SIG-M5 treated with dmso at 0.1 percent for 504 hours (cell line): ENCODE measurements around the gene GRB10.

Source experiments
- DNase-seq: peaks from one replicate; lab custom pipeline; 2025; ENCODE audit not compliant: unreplicated experiment; lab: John Stamatoyannopoulos, UW

GRB10 gene

GRCh38 chr7:50721661-50722259 lies 60.9 kb downstream of the GRB10 start:
- no peak for DNase-seq

- no peak for DNase-seq
Observed at GRCh38 chr7:50721160-50721559, 61.5 kb downstream of the GRB10 start.

- no peak for DNase-seq
Observed at GRCh38 chr7:50720295-50720694, 62.4 kb downstream of the GRB10 start.

GRCh38 chr7:50718876-50719275 lies 63.8 kb downstream of the GRB10 start:
- DNase-seq = no peak

GRCh38 chr7:50718311-50718710 lies 64.4 kb downstream of the GRB10 start:
- DNase-seq = no peak

GRCh38 chr7:50717181-50717580 lies 65.5 kb downstream of the GRB10 start:
- DNase-seq = no peak

GRCh38 chr7:50714857-50715256 lies 67.8 kb downstream of the GRB10 start:
- DNase-seq = no peak

- no peak for DNase-seq
Observed at GRCh38 chr7:50713123-50713965, 69.4 kb downstream of the GRB10 start.

GRCh38 chr7:50712252-50713122 lies 70.2 kb downstream of the GRB10 start:
- no peak for DNase-seq

- no peak for DNase-seq
Observed at GRCh38 chr7:50711271-50712175, 71.2 kb downstream of the GRB10 start.

- DNase-seq = no peak
Observed at GRCh38 chr7:50710441-50711154, 72.1 kb downstream of the GRB10 start.

- no peak for DNase-seq
Observed at GRCh38 chr7:50709151-50709550, 73.5 kb downstream of the GRB10 start.

GRCh38 chr7:50707236-50708006 lies 75.3 kb downstream of the GRB10 start:
- DNase-seq = no peak

GRCh38 chr7:50706469-50706937 lies 76.2 kb downstream of the GRB10 start:
- DNase-seq = no peak

- DNase-seq = no peak
Observed at GRCh38 chr7:50704844-50705243, 77.9 kb downstream of the GRB10 start.

- no peak for DNase-seq
Observed at GRCh38 chr7:50703654-50704053, 79.0 kb downstream of the GRB10 start.

- no peak for DNase-seq
Observed at GRCh38 chr7:50699143-50699542, 83.6 kb downstream of the GRB10 start.

GRCh38 chr7:50697748-50698147 lies 84.9 kb downstream of the GRB10 start:
- DNase-seq = no peak
